ENCODE data around the gene SLC5A5.

Gene SLC5A5

DNA sequence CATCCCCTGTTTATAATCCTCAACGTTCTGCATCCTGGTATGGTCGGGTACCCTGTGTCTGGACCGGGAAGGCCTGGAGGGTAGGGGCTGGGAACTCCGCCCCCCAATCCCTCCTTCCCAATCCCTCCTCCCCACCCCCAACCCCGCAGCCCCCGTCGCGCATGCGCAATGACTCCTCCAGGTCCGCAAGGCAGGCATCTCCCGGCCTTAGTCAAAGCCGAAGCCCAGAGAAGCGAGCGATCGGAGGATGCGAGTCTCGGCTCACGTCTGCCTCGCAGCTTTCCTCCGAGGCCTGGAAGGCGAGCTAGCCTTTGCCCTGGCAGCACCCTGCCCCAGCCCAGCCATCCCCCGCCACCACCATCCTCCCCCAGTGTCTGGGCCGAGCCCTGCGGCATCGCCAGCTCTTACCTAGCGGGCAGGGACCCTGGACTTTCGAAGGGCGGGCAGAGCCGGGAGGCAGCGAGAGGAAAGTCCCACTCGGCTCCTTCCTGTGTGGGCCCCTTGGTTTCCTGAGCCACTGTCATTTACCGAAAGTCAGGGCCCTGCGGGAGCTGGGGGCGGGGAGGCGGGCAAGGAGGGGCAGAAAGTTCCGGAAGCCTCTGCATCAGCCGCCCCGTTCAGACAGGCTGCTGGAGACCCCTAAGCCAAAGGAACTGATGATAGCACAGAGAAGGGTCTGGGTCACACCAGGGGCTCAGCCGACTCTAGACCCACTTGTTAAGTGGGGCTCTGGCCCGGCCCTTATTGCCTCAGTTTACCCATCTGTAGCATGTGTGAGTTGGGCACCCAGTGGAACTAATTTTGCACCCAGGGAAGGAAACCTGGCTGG lies 24.0 kb upstream of the SLC5A5 start, which contains the start of gene JAK3:
TSS of gene JAK3 (minus strand) at position 445 of the 829 bp plus-strand sequence. CDS start 3,565 bp downstream, outside the sequence.
- peak; percentile 74 for DNase-seq (ENCODE audit: low spot score)

DNA sequence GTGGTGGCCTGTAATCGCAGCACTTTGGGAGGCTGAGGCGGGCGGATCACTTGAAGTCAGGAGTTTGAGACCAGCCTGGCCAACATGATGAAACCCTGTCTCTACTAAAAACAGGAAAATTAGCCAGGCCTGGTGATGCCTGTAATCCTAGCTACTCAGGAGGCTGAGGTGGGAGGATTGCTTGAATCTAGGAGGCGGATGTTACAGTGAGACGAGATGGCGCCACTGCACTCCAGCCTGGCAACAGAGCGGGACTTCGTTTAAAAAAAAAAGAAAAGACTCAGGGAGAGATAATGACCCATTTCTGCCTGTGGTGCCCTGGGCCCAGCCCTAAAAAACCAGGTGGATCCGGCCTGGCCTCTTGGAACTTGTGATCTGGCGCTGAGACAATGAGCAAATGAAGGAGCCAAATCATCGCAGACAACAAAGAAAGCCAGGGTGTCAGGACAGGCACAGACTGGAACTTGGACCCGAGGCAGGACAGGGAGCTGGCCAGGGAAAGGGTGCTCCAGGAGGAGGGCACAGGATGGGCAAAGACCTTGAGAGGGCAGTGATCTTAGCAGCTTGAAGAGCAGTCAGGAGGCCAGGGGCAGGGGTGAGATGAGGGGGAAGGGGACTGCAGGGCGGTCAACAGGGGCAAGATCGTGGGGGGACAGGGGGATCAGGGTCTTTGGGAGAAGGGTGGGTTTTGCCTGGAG lies 23.0 kb upstream of the SLC5A5 start:
- DNase-seq (ENCODE audit: low spot score) = peak; percentile 42

DNA sequence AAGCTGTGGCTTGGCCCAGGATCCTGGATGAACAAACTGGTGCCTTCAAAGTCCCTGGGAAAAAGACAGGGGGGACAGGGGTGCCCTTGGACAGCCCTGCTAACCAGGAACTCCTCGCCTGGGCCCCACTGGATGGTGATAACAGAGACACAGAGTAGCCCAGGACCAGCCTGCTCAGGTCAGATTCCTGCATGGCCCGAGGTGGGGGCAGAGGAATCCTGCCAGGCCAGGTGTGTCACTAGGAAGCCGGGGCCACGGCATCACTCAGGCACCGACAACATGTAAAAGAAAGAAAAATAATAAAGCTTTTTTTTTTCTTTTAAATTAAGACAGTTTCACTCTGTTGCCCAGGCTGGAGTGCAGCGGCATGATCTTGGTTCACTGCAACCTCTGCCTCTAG lies 17.7 kb upstream of the SLC5A5 start:
- DNase-seq (ENCODE audit: low spot score) = no peak

DNA sequence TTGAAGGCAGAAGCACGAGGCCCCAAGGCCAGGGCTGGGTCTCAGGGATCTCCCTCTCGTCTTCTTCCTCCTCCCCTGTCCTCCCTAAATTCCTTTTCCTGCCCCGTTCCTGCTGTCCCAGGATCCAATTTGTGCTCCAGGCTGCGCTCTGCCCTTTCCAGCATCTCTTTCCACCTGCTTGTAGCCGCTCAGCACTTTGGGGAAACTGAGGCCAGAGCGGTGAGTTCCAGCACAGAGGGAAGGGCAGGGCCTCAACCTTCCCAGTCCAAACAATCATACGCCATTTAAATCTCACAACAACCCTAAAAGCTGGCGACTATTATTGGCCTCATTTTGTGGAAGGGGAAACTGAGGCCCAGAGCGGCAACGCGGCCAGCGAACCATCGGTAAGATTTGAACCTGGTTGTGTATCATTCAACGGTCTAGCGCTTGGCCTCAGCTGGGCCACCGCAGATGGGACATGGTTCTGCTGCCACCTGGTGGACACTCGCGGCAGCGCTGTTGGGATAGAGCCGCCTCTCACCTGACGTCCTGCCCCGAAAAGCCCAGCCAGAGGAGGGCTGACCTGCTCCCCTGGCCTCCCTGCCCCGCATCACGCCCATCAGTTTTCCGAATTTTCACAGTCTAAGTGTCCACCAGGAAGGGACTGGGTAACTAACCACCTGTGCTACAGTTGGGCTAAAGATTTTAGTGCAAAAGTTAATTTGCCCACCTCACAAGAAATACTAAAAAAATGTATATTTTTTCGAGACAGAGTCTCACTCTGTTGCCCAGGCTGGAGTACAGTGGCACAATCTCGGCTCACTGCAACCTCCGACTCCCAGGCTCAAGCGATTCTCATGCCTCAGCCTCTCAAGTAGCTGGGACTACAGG lies 16.2 kb upstream of the SLC5A5 start:
- peak; percentile 81 for DNase-seq (ENCODE audit: low spot score)

DNA sequence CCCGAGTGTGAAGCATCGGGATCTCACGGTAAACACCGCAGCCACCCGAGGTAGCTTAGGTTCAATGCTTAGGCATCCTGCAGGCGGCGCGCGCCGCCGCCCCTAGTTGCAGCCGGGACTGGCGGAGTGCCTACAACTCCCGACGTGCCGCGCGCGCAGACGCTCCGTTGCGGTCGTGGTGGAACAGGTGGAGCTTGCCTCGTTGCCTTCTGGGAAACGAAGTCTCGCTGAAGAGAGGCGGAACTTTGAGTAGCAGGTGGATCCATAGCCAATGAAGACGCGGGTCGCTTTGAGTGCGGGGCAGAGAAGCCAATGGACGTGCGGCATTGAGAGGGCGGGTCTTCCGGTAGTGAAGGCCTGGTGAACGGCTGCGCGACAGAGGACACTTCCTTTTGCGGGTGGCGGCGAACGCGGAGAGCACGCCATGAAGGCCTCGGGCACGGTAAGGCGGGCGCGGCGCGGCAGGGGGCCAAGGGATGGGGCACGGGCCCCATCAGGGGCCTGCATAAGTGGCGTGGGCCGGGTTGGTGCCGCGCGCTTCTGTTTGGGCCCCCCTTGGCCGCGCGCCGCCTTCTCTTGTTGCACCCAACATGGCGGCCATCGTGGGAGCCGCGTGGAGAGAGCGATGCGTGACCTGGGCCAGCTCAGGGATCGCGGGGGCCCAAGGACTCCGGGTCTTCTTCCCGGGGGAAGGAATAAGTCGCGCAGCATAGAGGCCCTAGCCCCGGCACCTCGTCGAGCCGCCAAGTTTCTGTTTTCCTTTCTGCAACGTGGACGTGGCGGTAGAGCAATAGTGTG lies 12.0 kb upstream of the SLC5A5 start, which contains the start of gene RPL18A:
TSS of gene RPL18A (plus strand) at position 378 of the 798 bp plus-strand sequence. CDS start at position 425, 47 bp downstream.
- peak; percentile 100 for DNase-seq (ENCODE audit: low spot score)

DNA sequence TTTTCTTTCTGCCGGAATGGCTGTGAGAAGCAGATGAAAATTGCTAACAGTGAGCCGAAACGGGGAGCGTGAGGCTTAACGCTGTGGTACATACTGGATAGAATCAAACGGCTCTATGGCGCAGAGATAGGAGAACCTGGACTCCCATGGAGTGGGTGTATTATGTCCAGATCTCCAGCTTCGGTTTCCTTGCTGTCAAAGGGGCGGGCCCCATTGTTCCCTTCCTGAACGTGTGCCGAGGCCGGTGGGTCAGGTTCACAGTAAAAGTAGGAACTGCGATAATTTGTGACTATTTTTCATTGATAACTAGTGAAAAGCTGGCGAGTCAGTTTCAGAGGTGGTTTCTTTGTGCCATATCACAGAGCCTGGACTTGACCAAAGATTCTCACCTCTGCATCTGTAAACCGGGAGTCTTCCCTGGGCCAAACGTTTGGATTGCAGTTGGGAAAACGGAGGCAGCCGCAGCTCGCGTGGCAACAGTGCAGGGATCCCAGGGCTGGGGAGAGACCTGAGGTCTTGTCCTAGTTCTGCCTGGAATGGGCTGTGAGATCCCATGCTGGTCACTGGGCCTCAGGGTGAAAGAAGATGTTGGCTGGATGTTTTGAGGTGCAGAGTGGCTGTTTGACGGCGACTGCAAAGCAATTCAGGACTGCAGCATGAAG lies 11.3 kb upstream of the SLC5A5 start:
- no peak for DNase-seq (ENCODE audit: low spot score)

DNA sequence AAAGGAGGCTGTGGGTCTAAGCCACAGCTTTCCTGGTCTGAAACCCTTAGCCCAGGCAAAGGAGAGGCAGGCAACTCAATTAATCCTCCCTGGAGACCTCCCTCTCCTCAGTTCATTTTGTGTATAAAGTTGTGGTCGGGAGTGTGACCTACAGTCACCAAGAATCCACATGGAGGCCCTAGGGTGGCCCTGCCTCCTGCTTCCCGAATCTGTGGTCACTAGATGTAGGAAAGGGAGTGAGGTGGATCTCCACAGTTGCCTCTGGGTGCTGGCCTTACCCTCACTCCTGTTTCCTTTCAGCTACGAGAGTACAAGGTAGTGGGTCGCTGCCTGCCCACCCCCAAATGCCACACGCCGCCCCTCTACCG lies 10.8 kb upstream of the SLC5A5 start:
- DNase-seq (ENCODE audit: low spot score) = no peak

DNA sequence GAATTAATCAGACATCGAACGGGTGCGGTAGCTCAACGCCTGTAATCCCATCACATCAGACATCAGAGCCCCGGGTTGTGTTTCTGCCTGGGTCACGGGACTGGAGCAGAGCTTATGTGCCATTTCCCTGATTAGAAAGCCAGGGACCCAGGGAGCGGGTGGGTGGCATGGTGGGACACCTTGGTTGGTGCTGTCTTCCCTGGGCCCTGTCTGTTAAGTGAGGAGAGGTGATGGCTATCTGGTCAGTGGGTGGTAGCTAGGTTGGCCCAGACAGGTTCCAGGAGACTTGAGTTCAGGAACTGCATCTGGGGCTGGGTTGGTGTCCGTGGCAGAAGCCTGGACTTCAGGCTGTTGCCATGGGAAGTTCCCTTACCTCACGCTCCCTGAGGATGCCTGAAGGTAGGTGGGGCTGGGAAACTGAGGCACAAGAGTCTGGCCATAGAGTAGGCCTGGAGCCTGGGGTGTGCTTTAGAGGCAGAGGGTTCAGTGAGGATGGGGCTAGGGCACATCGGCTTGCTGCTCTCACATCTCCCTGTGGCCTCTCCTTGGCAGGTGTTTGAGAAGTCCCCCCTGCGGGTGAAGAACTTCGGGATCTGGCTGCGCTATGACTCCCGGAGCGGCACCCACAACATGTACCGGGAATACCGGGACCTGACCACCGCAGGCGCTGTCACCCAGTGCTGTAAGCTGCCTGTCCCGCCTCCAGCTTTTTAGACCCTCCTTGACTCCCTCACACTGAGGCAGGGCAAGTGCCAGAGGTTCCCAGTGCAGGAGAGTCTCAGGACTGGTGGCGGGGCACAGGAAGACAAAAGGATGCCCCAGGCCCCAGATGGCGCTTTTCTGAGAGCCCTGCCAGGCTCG lies 10.0 kb upstream of the SLC5A5 start:
- no peak for DNase-seq (ENCODE audit: low spot score)

DNA sequence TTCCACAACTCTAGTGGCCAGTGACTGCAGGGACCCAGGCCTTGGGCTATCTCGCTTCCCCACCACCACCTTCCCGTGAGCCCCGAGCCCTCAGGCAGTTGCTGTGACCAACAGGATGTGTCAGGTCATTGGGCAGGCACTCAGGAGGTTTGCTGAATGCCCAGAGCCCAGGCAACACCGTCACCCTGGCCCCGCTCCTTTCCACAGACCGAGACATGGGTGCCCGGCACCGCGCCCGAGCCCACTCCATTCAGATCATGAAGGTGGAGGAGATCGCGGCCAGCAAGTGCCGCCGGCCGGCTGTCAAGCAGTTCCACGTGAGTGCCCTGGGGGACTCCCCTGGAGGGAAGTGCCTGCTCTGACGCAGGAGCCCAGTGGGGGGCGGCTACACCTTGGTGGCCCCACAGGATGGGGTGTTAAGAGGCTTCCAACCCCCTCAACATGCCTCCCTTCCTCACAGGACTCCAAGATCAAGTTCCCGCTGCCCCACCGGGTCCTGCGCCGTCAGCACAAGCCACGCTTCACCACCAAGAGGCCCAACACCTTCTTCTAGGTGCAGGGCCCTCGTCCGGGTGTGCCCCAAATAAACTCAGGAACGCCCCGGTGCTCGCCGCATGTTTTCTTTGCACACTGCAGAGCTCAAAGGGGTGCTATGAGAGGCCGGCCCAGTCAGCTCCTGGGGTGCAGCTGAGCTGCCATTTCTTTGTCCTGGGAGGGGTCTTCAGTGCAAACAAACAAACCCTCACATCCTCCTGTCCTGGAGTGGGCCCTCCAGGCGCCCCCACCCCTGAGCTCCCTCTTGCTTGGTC lies 8.8 kb upstream of the SLC5A5 start:
- DNase-seq (ENCODE audit: low spot score) = no peak

DNA sequence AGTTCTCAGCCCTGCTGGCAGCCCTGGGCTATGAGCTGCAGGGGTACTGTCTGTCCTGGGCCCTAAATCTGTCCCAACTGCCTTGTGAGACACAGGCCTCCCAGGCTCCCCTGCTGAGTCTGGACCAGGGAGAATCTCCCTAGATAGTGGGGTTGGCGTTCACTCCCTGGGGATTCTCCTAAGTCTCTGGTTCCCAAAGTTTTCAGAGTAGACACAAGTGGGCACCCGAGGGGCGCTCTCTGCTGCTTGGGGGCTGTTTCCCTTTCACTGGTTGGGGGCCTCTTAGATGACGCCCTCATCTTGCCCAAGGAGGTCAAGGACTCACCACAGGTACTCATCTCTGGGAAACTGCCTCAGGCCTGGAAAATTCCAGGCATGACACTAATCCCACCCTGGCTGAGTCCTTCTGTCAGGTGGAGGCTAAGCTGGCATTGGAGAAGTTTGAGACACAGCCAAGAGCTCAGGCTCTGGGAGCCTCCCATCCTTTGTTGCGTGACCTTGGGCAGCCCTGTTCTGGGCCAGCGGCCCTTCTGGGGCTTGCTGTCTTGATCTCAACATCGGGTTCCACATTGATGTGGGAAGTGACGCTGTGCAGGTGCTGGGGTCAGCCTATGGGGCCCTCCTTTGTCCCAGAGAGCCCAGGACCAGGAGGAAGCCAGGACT lies 8.1 kb upstream of the SLC5A5 start:
- peak; percentile 67 for DNase-seq (ENCODE audit: low spot score)

DNA sequence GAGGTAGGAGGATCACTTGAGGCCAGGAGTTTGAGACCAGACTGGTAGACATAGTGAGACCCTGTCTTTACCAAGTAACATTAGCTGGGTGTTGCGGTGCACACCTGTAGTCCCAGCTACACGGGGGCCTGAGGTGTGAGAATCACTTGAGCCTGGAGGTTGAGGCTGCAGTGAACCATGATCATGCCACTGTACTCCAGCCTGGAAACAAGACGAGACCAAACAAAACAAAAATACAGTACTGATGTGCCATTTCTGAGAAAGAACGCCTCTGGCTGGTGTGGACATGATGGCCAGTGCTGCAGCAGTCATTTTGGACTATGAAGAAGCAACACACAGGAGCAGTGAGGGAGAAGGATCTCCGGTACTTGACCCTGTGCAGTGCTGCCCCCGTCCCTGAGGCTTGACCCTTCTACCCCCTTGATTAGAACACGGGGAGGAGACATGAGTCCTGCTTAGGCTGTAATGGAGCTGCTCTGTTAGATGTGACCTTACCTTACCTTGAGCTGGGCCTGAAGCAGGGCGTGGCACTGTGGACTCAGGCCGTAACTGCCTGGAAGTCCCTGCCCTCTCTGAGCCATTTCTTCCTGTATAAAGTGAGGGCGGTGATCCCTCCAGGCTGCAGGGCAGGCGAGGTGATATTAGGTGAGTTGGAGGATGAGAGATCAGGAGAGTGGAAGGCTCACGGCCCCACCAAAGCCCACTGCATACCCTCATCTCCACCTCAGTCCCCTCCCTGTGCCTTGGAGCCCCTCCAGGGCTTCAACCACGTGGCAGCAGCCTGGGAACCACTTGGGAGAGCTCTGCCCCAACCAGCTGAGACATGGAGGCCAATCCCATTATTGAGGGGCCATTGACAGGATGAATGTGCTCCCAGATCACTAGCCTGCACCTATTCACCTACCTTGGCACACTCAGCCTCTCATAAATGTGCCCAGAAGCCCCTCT lies 6.1 kb upstream of the SLC5A5 start:
- peak; percentile 75 for DNase-seq (ENCODE audit: low spot score)

DNA sequence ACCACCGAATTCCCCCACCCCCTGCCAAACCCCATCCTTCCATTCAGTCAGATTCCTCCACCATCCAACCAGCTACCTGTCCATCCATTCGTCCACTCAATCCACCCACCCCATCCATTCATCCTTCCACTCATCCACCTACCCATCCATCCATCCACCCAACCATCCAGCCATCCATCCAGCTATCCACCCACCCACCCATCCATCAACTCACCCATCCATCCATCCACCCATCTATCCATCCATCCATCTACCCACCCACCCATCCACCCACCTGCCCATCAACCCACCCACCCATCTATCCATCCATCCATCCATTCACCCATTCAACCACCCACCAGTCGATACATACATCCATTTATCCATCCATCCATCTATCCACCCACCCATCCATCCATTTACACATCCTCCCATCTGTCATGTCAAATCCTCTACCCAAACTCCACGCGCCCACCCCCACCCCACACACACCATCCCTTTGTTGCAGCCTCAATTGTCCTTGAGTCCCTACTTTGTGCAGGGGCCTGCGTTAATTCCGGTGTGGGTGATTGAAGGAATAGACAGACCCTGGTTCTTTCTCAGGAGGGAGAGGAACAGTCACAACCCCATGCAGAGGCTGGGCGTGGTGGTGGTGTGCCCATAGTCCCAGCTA lies 5.3 kb upstream of the SLC5A5 start:
- DNase-seq (ENCODE audit: low spot score) = no peak

DNA sequence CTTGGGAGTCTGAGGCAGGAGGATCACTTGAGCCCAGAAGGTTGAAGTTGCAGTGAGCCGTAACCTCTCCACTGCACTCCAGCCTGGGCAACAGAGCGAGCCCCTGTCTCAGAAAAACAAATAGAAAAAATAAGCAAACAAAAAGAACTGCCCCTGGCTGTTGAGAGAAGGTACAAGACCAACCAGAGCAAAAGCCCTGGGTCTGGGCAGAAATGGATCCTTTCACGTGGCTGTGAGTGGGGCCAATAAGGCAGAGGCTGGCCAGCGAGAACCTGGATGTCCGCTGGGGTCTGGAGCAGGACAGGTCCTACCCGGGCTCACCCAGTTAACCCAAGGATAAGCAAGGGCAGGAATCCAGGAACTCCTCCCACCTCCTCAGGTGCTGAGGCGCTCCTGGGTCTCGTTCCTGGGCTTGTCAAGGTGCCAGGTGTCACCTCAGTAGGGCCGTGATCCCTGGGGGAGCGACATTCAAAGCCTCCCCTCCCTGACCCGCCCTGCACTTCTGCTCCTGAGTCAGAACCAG lies 4.7 kb upstream of the SLC5A5 start:
- no peak for DNase-seq (ENCODE audit: low spot score)

DNA sequence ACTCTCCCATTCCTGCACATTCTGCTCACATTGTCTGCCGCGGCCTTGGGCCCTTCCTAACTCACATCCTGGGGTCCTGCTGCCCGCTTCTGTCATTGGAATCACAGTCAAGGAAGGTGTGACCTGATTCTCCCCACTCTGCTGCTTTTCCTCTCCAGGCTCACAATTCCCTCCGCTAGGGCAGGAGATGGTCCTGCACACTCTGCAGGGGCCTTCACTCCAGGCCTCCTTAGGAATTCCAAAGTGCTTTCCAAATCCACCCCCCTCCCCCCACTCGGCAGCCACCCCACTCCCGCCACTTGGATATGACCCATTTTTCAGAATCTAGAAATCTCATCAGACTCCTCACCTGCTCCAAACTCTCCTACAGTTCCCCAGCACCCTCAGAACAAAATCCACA lies 3.1 kb upstream of the SLC5A5 start:
- no peak for DNase-seq (ENCODE audit: low spot score)

DNA sequence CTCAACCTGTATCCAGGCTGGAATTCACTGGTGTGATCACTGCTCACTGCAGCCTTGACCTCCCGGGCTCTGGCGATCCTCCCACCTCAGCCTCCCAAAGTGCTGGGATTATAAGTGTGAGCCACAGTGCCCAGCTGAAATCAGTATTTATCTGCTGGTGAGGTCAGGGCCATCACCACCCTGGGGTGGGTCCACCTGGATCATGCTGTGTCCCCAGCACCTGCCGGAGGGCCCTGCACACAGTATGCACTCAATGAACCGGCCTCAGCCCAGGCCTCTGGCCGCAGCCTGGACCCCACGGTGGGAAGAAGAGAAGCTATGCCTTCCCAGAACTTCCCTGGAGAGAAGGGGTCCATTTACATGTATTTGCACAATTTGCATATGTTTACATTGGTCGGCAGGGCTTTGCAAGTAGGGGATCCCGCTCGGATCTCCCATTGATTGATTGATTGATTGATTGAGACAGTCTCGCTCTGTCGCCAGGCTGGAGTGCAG lies 2.6 kb upstream of the SLC5A5 start:
- no peak for DNase-seq (ENCODE audit: low spot score)

Data from cerebellar cortex (tissue), 1 donor.